ENCODE measurements around the gene GSC2.

Gene GSC2

GRCh38 chr22:19132693-19133400 lies 17.2 kb downstream of the GSC2 start:
- DNase-seq, result no peak

GRCh38 chr22:19132153-19132552 lies 17.9 kb downstream of the GSC2 start:
- DNase-seq, result no peak

GRCh38 chr22:19131685-19132015 lies 18.4 kb downstream of the GSC2 start:
- no peak for DNase-seq

- DNase-seq, result no peak
These were observed 19.0 kb downstream of the GSC2 start, which contains the start of gene TSSK2 for GRCh38 chr22:19130959-19131684. Gene TSSK2 (plus strand): TSS chr22:19131308. CDS start chr22:19131400, 92 bp downstream.

- no peak for DNase-seq
These were observed 20.2 kb downstream of the GSC2 start for GRCh38 chr22:19129871-19130270.

GRCh38 chr22:19128946-19129727 lies 21.0 kb downstream of the GSC2 start:
- no peak for DNase-seq

- no peak for DNase-seq
These were observed 22.1 kb downstream of the GSC2 start for GRCh38 chr22:19128009-19128401.

GRCh38 chr22:19127329-19128008 lies 22.6 kb downstream of the GSC2 start:
- DNase-seq, result no peak

- DNase-seq, result no peak
These were observed 23.5 kb downstream of the GSC2 start for GRCh38 chr22:19126309-19127273.

- no peak for DNase-seq
These were observed 24.4 kb downstream of the GSC2 start for GRCh38 chr22:19125474-19126308.

- no peak for DNase-seq
These were observed 25.1 kb downstream of the GSC2 start for GRCh38 chr22:19125011-19125410.

GRCh38 chr22:19124377-19124776 lies 25.7 kb downstream of the GSC2 start:
- DNase-seq, result no peak

GRCh38 chr22:19123936-19124335 lies 26.2 kb downstream of the GSC2 start:
- DNase-seq, result no peak

GRCh38 chr22:19122752-19123492 lies 27.2 kb downstream of the GSC2 start:
- DNase-seq, result no peak

GRCh38 chr22:19122143-19122751 lies 27.8 kb downstream of the GSC2 start, which contains the start of gene DGCR2:
Gene DGCR2 (minus strand): TSS chr22:19122412. CDS start chr22:19122206, 206 bp downstream.
- peak; percentile 96 for DNase-seq

- DNase-seq, result peak; percentile 32
These were observed 28.4 kb downstream of the GSC2 start for GRCh38 chr22:19121631-19122142.

GRCh38 chr22:19120829-19121630 lies 29.1 kb downstream of the GSC2 start:
- DNase-seq, result no peak

GRCh38 chr22:19119949-19120348 lies 30.1 kb downstream of the GSC2 start:
- DNase-seq, result no peak
